Skin epidermis (tissue), 12 donors: Measurements from ENCODE around the gene FAM90A1.
A peak's percentile ranks its signal among the peaks of the same experiment; 100 is the strongest.
"Not testable (repeated sequence)": the region's sequence is repeated elsewhere in the genome, so short reads cannot be mapped to it uniquely, and the experiment has no call there.

Experiments
- H3K27ac ChIP-seq, 21 experiments: fragments of 200-600 bp; sonication (generic) in 11 of 21; one replicate each; pipeline ENCODE4 v1.5.0; 2020; ENCODE audit warnings: mild to moderate bottlenecking in 3 of 21, inconsistent platforms in 2 of 21, moderate library complexity in 2 of 21
- H3K4me3 ChIP-seq, 7 experiments: fragments of 200-600 bp; sonication (generic) in 2 of 7; one replicate each; pipeline ENCODE4 v1.5.0; 2020; ENCODE audit warnings: inconsistent platforms in 2 of 7, mild to moderate bottlenecking in 2 of 7, moderate library complexity in 1 of 7

The FAM90A1 gene

GRCh38 chr12:8181271-8181670 lies 46.1 kb downstream of the FAM90A1 start:
- H3K27ac ChIP-seq, H3K4me3 ChIP-seq: not testable (repeated sequence)

- peak overlapping the region; percentile 66 to 83 (median 75) for H3K4me3 ChIP-seq
- H3K27ac ChIP-seq, result peak overlapping the region in 19 of 21 experiments; percentile 59 to 89 (median 80)
These were observed 47.3 kb downstream of the FAM90A1 start for GRCh38 chr12:8179989-8180585.

- H3K27ac ChIP-seq, H3K4me3 ChIP-seq: not testable (repeated sequence)
These were observed 54.5 kb downstream of the FAM90A1 start for GRCh38 chr12:8172911-8173310.
